ENCODE measurements around the gene SMG1.

The SMG1 gene

DNA sequence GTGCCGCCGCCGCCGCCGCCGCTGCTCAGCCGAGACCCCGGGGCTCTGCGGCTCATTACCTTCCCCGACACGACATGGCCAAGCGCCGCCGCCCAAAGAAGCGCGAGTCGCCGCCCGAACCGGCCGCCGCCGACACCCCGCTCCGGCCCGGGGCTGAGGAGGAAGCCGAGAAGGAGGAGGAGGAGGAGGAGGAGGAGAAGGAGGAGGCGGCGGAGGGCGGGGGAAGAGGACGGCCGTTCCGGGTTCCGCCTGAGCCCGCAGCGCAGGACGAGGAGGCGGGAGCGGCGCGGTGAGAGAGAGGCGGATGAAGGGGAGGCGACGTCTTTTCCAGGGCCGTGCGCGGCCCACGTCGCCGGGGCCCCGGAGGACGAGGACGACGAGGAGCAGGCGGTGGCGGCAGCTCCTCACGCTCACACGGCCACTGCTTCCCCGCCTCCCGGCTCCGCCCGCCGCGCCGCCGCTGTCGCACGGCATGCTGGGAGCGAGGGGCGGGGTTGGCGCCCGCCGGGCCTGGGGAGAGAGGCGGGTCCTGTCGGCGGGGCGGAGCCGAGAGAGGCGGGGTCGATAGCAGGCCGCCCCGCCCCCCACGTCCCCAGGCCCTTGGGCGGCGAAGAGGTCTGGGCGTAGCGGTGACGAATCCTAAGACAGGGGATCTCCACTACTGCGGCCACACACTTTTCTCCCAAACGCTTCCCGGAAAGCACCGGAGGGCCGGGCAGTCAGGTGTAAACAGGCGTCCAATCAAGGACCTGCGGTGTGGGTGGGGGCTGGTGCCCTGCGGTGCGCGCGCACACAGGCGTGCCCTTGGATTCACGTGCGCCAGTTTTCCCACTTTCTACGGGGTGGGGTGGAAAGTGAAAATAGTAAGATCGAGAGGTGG, at the start of gene SMG1 (continued):
- TF ChIP-seq, protein P1, sequence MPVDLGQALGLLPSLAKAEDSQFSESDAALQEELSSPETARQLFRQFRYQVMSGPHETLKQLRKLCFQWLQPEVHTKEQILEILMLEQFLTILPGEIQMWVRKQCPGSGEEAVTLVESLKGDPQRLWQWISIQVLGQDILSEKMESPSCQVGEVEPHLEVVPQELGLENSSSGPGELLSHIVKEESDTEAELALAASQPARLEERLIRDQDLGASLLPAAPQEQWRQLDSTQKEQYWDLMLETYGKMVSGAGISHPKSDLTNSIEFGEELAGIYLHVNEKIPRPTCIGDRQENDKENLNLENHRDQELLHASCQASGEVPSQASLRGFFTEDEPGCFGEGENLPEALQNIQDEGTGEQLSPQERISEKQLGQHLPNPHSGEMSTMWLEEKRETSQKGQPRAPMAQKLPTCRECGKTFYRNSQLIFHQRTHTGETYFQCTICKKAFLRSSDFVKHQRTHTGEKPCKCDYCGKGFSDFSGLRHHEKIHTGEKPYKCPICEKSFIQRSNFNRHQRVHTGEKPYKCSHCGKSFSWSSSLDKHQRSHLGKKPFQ (tag by site-specific recombination; IDR thresholded peaks at IDR 0.05), result peak; percentile 79
- peak; percentile 64 for TF ChIP-seq ZBTB8A (tag by site-specific recombination; IDR thresholded peaks at IDR 0.05)

DNA sequence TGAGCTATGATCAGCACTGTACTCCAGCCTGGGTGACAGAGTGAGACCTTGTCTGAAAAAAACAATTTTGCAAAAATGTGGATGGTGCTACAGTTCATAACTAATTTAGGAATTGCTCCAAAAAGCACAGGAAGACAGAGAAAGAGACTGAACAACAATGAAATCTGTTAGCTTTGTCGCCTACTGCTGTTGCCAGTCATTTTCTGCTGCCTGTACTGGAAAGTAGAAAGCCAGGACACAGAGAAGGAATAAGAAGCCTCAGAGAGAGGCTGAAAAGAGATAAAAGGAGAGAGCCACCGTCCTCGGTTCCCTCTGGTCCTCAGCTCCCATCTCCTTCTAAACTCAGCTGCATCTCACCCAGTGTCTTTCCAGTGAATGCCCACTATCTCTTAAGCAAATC, 48.9 kb upstream of the SMG1 start:
- POLR2A ChIA-PET, result interaction anchor here (0.6 kb wide), 1 partner anchor 173 kb away, joined by 3 read pairs; no protein-coding TSS in a partner anchor
- CTCF ChIA-PET, result interaction anchor here (1.2 to 2.0 kb wide), 3 partner anchors 8 to 111 kb away, joined by 5 to 10 read pairs (median 7); partner anchors contain the start of gene TMC7
- TF ChIP-seq ZNF76 (tag by site-specific recombination; IDR thresholded peaks at IDR 0.05; ENCODE audit: borderline replicate concordance, low read depth) (no peak), ZNF2 (tag by site-specific recombination; IDR thresholded peaks at IDR 0.05) (no peak), ZNF138 (tag by site-specific recombination; IDR thresholded peaks at IDR 0.05; ENCODE audit: borderline replicate concordance) (no peak), ZNF426 (tag by site-specific recombination; IDR thresholded peaks at IDR 0.05) (no peak), ZNF221 (tag by site-specific recombination; IDR thresholded peaks at IDR 0.05; ENCODE audit: borderline replicate concordance) (no peak), ZFP69B (tag by site-specific recombination; IDR thresholded peaks at IDR 0.05) (no peak), SP7 (tag by site-specific recombination; IDR thresholded peaks at IDR 0.05) (no peak), ZFHX2 (tag by site-specific recombination; conservative IDR thresholded peaks at IDR 0.05) (no peak), PRDM1 (tag by site-specific recombination; IDR thresholded peaks at IDR 0.05) (no peak), ZNF701 (tag by site-specific recombination; IDR thresholded peaks at IDR 0.05) (no peak), ZNF548 (tag by site-specific recombination; IDR thresholded peaks at IDR 0.05) (no peak), ZNF843 (tag by site-specific recombination; IDR thresholded peaks at IDR 0.05) (no peak), ZNF416 (tag by site-specific recombination; IDR thresholded peaks at IDR 0.05) (no peak), BCL11B (tag by site-specific recombination; IDR thresholded peaks at IDR 0.05; ENCODE audit: low read depth) (no peak)
- TF ChIP-seq, protein P2, sequence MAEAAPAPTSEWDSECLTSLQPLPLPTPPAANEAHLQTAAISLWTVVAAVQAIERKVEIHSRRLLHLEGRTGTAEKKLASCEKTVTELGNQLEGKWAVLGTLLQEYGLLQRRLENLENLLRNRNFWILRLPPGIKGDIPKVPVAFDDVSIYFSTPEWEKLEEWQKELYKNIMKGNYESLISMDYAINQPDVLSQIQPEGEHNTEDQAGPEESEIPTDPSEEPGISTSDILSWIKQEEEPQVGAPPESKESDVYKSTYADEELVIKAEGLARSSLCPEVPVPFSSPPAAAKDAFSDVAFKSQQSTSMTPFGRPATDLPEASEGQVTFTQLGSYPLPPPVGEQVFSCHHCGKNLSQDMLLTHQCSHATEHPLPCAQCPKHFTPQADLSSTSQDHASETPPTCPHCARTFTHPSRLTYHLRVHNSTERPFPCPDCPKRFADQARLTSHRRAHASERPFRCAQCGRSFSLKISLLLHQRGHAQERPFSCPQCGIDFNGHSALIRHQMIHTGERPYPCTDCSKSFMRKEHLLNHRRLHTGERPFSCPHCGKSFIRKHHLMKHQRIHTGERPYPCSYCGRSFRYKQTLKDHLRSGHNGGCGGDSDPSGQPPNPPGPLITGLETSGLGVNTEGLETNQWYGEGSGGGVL (tag by site-specific recombination; IDR thresholded peaks at IDR 0.05), result no peak
- TF ChIP-seq, protein P3, sequence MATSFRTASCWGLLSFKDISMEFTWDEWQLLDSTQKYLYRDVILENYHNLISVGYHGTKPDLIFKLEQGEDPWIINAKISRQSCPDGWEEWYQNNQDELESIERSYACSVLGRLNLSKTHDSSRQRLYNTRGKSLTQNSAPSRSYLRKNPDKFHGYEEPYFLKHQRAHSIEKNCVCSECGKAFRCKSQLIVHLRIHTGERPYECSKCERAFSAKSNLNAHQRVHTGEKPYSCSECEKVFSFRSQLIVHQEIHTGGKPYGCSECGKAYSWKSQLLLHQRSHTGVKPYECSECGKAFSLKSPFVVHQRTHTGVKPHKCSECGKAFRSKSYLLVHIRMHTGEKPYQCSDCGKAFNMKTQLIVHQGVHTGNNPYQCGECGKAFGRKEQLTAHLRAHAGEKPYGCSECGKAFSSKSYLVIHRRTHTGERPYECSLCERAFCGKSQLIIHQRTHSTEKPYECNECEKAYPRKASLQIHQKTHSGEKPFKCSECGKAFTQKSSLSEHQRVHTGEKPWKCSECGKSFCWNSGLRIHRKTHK (tag by site-specific recombination; IDR thresholded peaks at IDR 0.05), result no peak
- TF ChIP-seq, protein P4, sequence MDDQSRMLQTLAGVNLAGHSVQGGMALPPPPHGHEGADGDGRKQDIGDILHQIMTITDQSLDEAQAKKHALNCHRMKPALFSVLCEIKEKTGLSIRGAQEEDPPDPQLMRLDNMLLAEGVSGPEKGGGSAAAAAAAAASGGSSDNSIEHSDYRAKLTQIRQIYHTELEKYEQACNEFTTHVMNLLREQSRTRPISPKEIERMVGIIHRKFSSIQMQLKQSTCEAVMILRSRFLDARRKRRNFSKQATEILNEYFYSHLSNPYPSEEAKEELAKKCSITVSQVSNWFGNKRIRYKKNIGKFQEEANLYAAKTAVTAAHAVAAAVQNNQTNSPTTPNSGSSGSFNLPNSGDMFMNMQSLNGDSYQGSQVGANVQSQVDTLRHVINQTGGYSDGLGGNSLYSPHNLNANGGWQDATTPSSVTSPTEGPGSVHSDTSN (CRISPR knock-in tag; IDR thresholded peaks at IDR 0.05), result no peak
- TF ChIP-seq, protein P5, sequence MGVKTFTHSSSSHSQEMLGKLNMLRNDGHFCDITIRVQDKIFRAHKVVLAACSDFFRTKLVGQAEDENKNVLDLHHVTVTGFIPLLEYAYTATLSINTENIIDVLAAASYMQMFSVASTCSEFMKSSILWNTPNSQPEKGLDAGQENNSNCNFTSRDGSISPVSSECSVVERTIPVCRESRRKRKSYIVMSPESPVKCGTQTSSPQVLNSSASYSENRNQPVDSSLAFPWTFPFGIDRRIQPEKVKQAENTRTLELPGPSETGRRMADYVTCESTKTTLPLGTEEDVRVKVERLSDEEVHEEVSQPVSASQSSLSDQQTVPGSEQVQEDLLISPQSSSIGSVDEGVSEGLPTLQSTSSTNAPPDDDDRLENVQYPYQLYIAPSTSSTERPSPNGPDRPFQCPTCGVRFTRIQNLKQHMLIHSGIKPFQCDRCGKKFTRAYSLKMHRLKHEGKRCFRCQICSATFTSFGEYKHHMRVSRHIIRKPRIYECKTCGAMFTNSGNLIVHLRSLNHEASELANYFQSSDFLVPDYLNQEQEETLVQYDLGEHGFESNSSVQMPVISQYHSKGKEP (tag by site-specific recombination; IDR thresholded peaks at IDR 0.05), result no peak
- TF ChIP-seq, protein P6, sequence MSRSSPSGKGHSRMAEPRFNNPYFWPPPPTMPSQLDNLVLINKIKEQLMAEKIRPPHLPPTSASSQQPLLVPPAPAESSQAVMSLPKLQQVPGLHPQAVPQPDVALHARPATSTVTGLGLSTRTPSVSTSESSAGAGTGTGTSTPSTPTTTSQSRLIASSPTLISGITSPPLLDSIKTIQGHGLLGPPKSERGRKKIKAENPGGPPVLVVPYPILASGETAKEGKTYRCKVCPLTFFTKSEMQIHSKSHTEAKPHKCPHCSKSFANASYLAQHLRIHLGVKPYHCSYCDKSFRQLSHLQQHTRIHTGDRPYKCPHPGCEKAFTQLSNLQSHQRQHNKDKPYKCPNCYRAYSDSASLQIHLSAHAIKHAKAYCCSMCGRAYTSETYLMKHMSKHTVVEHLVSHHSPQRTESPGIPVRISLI (tag by site-specific recombination; IDR thresholded peaks at IDR 0.05), result no peak

More for the DNA sequence above, 48.9 kb upstream of the SMG1 start:
- Histone ChIP-seq H3K36me3 (ENCODE audit: control insufficient read depth in 2 of 2, insufficient read depth in 1 of 2, low read length in 2 of 2) (no peaks in the 10 kb centered on the region), H3K27ac (ENCODE audit: extremely low read depth, low read depth, low read length) (no peak overlapping the region), H3K9me3 (ENCODE audit: control insufficient read depth, insufficient read depth, low read depth, low read length) (no peaks in the 10 kb centered on the region), H3K4me3 (ENCODE audit: low read depth, low read length) (no peak overlapping the region), H3K4me1 (ENCODE audit: control insufficient read depth, insufficient read depth, low read length) (no peaks in the 10 kb centered on the region)

All from HEK293 (cell line).